Measurements from ENCODE around the gene STXBP5. TPM values are rescaled to one million over a fixed set of nuclear protein-coding genes. Genes with fewer than 3 reads are reported as not detected.
A peak's percentile ranks its signal among the peaks of the same experiment; 100 is the strongest.

The STXBP5 gene
- total and polyA plus RNA-seq, 2 donors (not counting 1 experiment from before 2014, with no cell fraction given), result 4.6 to 24.1 TPM

- Histone ChIP-seq H3K4me2 (replicated peaks; ENCODE audit: low read depth, low read length, poor library complexity, severe bottlenecking) (peak overlapping the region; percentile 91), H3K79me2 (ENCODE audit: control insufficient read depth, insufficient read depth, low read length) (peaks cover 21% of the 10 kb centered on the region), H3K27ac (ENCODE audit: low read length in 2 of 2) (peak overlapping the region; percentile 72 to 97), H3K9ac (ENCODE audit: low read length) (peak overlapping the region; percentile 96), H3K4me3 (ENCODE audit: control extremely low read depth in 1 of 5, extremely low read depth in 1 of 5, insufficient read depth in 1 of 5, low read depth in 2 of 5, low read length in 4 of 5) (peak overlapping the region; percentile 59 to 95 (median 92)), H2AFZ (ENCODE audit: insufficient read depth, low read depth, low read length, poor library complexity, severe bottlenecking) (peak overlapping the region; percentile 97), H3K27me3 (replicated peaks in 1 of 4; ENCODE audit: control extremely low read depth in 1 of 4, control insufficient read depth in 3 of 4, insufficient read depth in 4 of 4, low read length in 3 of 4) (no peaks in the 10 kb centered on the region), H4K20me1 (ENCODE audit: control insufficient read depth, insufficient read depth, low read length, poor library complexity, severe bottlenecking) (no peaks in the 10 kb centered on the region), H3K9me3 (ENCODE audit: control extremely low read depth in 1 of 3, control insufficient read depth in 2 of 3, insufficient read depth in 1 of 3, low read length in 2 of 3) (no peaks in the 10 kb centered on the region), H3K4me1 (ENCODE audit: control insufficient read depth in 2 of 2, insufficient read depth in 2 of 2, low read length in 2 of 2) (peaks cover 17 to 22% of the 10 kb centered on the region in 2 donors), H3K36me3 (replicated peaks in 1 of 2; ENCODE audit: control extremely low read depth in 1 of 2, control insufficient read depth in 1 of 2, extremely low read depth in 1 of 2, insufficient read depth in 2 of 2, low read length in 1 of 2) (no peaks in the 10 kb centered on the region)
- intact Hi-C loops (cut with micrococcal nuclease), result loop anchor here (2.0 to 5.0 kb wide), 5 partner anchors 120 to 1465 kb away; partner anchors contain the start of genes EPM2A, FBXO30 and SHPRH
- Mint-ChIP-seq H3K27ac (peak overlapping the region; percentile 95), H3K4me3 (peak overlapping the region; percentile 93), H3K27me3 (no peaks in the 10 kb centered on the region), H3K4me1 (peaks cover 27% of the 10 kb centered on the region), H3K9me3 (ENCODE audit: insufficient read depth) (no peaks in the 10 kb centered on the region)
- ChIA-PET CTCF (no interaction called here), POLR2A (no interaction called here)
- ATAC-seq (ENCODE audit: low read depth), result peak; percentile 78
- WGBS (ENCODE audit: insufficient coverage), result under 1% methylated on average over 39 of the region's 40 CpGs
- peak; percentile 94 for DNase-seq
- TF ChIP-seq CTCF (IDR thresholded peaks at IDR 0.05) (no peak), EZH2 (IDR thresholded peaks at IDR 0.05; ENCODE audit: borderline replicate concordance, insufficient read depth, low read depth, low read length, poor library complexity, severe bottlenecking) (no peak)
Measured at GRCh38 chr6:147202516-147203310, 1.5 kb upstream of the STXBP5 start.
